Ovary (tissue), 3 donors: ENCODE data around the gene CHMP4B.

Source experiments
- CTCF ChIP-seq, 3 donors: fragments of 450-650 bp in 2 of 3; fragments of 200-600 bp in 1 of 3; IDR thresholded peaks; one replicate each; pipeline versions ENCODE4 v1.5.1 to v1.8.0; 2016 to 2022; ENCODE audit warnings: antibody characterized with exemption in 3 of 3, mild to moderate bottlenecking in 1 of 3
- EP300 ChIP-seq: sonication (generic); formaldehyde crosslinking; IDR thresholded peaks from one replicate; pipeline ENCODE4 v1.6.1; 2017; ENCODE audit warnings: antibody characterized with exemption
- POLR2A ChIP-seq: fragments of 450-650 bp; IDR thresholded peaks from one replicate; pipeline ENCODE4 v1.6.1; 2017; ENCODE audit warnings: antibody characterized with exemption, mild to moderate bottlenecking, moderate library complexity
- donor health status: DM: no; HTN: no; CAD: no.

- TF ChIP-seq CTCF (IDR thresholded peaks at IDR 0.05) (no peak), EP300 (no peak), POLR2A (no peak)
Measured at GRCh38 chr20:33824852-33825251, 13.7 kb downstream of the CHMP4B start.
